Mammary epithelial cell (primary cell): ENCODE measurements around the gene BMI1.

ENCODE experiments used
- CTCF ChIP-seq, 2 donors: IDR thresholded peaks in 1 of 2; conservative IDR thresholded peaks in 1 of 2; 2 replicates each; pipeline ENCODE4 v1.5.1; 2011 to 2012; ENCODE audit warnings: inconsistent platforms in 2 of 2, low read length in 2 of 2, mild to moderate bottlenecking in 2 of 2, control low read depth in 1 of 2, low read depth in 1 of 2; ENCODE audit not compliant: insufficient read depth in 1 of 2; ENCODE audit errors: extremely low read depth in 1 of 2
- EZH2 ChIP-seq: IDR thresholded peaks from 2 replicates; pipeline ENCODE4 v1.6.1; 2012; ENCODE audit warnings: low read length, inconsistent platforms, borderline replicate concordance

- no peak for TF ChIP-seq CTCF (conservative IDR thresholded peaks at IDR 0.05 in 1 of 2, IDR thresholded peaks at IDR 0.05 in 1 of 2; ENCODE audit: extremely low read depth in 1 of 2, insufficient read depth in 1 of 2, low read depth in 1 of 2, low read length in 2 of 2)
- no peak for TF ChIP-seq EZH2
Measured at GRCh38 chr10:22349755-22350154, 28.9 kb downstream of the BMI1 start.
